Stimulated activated CD4-positive, alpha-beta T cell treated with anti-CD3 and anti-CD28 coated beads, Interleukin-2, amount 100 ng/mL, for 4 hours (primary cell): ENCODE measurements around the gene LIPC.

Experiments used
- DNase-seq: peaks from one replicate; pipeline ENCODE4 v3.0.0-alpha.2; 2020; ENCODE audit warnings: low read depth

Gene LIPC

DNA sequence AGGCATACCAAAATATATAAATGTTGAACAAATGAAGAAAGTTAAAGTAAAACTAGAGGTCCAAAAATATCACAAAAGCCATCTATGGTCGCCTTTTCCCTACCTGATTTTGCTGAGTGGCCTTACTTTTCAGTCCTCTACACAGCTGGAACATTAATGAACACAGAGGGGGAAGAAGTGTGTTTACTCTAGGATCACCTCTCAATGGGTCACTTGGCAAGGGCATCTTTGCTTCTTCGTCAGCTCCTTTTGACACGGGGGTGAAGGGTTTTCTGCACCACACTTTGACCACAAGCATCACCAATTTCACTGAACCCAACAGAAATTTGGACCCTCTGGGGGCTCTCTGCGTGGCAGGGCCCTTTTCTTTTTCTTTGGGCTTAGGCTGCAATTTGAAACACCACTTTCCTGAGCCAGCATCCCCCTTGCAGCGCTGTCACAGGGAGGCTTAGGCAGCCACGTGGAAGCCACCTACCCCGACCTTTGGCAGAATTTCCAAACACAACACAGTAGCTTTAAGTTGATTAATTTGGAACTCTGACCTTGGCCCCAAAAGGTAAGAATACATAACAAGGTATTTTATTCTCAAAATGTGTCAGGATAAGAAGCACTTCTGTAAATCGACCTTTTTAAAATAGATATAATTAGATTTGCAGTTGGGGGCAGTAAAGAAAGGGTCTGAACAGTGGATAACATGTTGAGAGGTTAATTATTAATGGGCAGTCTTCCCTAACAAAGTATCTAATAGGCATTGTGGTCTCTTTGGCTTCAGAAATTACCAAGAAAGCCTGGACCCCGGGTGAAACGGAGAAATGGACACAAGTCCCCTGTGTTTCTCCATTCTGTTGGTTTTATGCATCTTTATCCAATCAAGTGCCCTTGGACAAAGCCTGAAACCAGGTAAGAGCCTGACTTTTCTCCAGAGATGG, at the start of gene LIPC:
Gene LIPC, plus strand, starts transcription at position 771 of the 929 bp plus-strand sequence. Its CDS starts 42 bp downstream, at position 813.
- no peak for DNase-seq

DNA sequence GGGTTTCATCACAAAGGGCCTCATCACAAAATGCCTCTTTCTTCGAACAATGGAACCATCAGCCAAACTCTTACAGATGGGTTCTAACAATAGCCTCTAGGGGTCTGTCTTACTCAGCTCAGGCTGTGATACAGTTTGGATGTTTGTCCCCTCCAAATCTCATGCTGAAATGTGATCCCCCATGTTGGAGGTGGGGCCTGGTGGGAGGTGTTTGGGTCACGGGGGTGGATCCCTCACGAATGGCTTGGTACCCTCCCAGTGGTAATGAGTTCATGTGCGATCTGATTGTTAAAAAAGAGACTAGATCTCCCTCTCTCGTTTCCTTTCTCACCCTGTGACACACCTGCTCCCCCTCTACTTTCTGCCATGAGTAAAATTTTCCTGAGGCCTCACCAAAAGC, 47.9 kb upstream of the LIPC start:
- no peak for DNase-seq

DNA sequence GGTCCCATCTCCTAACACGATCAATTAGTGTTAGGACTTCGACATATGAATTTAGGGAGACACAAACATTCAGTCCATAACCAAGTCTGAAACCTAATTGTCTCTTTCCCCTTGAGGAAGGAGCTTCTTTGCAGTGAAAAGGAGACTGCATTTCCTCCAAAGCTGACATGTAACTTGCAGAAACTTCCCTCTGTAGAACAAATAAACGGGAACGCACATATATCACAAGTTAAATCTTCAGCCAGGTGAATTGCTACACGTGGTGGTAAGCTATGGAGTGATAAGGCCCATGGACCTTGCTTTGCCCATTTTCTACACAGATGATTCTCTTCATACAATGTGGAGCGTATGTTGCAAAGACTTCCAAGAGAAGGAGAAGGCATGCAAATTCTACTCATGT, 47.1 kb upstream of the LIPC start:
- no peak for DNase-seq

DNA sequence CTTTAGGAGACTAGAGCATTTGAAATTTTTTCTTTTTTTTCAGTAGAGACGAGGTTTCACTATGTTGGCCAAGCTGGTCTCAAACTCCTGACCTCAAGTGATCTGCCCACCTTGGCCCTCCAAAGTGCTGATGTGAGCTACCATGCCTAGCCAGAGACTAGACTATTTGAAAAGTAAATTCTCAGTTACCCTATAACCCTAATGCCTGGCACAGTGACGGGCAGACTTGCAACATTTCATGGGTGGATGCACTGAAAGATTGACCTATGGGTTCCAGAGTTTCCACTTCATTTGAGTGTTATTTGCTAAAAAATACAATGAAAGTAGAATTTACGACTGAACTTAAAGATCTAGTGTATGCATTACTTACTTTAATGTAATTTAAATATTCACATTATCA, 45.7 kb upstream of the LIPC start:
- DNase-seq = no peak

DNA sequence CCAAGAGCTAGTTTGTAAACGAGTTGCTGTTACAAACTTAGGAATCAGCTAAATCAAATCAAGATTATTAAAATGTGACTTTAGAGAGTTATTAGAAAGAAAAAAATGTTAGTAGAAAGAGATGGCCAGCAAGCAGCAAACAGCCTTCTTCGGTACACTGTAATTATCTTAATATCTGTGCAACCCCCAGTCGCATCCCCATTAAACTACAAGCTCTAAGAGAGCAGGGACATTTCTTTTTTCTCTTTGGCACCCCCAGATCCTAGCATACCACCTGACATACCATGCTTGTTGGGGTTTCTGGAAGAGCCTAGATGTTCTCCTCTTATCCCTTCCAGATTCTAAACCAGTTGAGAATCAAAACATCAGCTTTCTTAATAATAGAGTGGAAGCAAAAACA, 45.1 kb upstream of the LIPC start:
- no peak for DNase-seq

DNA sequence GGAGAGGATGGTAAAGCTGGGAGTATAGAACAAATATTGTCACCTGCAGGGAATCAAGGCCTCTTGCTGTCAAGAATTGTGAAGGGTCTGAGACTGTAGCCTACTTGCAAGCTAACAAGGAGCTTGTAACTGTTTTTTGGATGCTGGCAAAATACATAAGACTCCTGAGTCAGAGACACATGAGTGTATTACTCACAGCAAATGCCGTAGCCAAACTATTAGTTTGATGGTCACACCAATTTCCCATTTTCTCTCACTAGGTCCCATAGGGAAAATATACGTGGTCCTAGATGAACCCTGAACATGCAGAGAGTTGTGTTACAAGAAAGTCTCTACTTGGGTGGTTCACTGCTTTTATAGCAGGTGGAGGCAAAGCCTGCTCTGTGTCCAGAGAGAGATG, 44.7 kb upstream of the LIPC start:
- no peak for DNase-seq

DNA sequence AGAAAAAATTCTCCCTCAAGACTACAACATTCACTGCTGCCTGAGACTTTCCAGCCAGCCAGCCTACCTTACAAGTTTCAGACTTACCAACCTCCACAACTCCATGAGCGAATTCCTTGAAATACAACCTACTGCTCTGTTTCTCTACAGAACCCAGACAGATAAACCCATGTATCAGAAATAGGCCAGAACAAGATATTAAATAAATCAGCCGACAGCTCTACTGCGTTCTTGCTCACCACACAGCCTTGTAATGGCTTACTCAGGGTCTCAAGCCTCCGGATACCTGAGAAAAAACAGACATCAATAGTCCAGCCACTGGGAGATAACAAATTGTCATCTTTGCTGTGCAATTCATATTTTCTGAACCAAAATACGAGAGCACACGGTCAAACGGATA, 43.6 kb upstream of the LIPC start:
- no peak for DNase-seq

DNA sequence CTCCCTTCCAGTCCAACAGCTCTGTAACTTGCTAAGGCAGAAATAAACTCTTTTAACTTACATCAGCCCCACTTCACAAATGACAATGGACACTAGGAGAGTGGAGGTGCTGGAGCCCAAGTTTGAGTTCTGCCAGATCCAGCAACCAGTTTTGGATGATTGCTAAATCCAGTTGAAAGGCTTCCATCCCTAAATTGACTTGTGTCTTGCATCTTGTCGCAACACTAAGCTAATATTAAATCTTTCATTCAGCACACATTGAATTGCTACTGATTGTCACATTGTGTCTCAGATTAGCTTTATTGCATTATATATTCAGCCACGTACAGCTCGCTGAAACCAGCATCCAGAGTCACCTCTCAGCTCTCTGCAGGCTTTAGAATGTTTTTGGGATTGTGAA, 41.7 kb upstream of the LIPC start:
- no peak for DNase-seq

DNA sequence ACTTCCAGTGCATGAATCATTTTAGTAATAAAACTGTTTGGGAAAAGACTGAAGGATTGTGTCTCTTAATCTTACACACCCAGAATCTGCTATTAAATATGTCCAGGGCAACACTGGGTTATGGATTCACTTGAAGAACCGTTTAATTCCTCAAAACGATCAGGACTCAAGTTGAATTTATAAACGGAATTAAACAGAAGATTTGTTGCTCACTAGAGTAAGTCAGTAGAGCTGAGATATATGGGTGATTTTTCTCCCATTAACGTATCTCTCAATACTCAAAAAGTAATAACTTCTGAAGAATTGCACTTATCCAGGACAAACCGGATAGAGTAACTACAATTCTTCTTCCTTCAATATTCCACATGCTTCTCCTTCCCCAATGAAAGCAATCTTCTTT, 41.1 kb upstream of the LIPC start:
- no peak for DNase-seq

DNA sequence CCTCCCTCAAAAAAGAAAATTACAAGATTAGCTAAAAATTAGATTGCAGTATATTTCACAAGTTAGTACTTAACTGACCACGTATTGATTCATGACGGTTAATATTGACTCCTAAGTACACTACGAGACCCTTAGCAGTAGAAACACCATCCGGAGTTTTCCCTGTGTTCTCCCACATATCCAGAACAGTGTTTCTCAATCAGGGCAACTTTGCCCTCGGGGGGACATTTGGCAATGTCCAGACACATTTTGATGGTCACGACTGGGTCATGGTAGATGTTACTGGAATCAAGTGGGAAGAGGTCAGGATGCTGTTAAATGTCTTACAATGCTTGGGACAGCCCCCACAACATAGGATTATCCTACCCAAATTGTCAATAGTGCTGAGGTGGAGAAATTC, 40.7 kb upstream of the LIPC start:
- no peak for DNase-seq

DNA sequence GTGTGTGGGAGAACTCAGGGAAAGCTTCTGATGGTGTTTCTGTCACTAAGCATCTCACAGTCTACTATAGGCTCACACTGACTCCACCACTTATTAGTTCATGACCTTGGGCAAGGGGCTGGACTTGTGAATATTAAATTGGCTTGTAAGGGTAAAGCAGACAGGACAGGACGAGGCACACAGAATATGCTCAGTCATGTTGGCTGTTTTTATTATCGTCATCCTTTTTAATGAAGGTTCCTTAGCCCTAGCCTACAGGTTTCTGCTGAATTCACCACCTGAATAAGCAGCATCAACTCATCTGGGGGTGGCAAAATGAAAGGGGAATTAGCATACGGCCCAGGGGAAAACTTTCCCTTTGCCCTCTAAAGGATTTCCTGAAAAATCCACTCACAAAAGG, 39.6 kb upstream of the LIPC start:
- no peak for DNase-seq

DNA sequence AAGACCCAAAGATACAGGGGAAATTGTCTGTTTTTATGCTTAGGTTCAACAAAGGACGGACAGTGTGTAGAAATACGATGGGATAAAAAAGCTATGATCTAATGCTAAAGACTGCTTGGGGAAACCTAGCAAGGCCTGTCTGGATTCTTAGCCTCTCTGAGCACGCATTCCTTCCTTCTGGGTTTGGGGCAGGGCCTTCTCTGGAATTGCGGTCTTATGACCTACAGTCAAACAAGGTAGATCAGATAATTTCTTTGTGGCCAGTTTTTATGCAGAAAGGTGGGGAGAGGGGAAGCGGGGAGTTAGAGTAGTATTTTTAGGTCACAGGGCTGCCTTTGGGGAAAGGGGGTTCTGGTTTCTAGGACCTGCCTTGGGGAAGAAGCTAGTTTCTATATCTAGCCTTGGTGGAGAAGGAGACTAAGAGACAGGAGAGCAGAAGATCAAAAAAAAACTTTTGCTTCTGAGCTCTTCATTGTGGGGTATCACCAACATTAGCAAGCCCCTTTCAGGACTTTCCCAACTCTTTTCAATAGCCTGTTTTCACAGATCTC, 39.1 kb upstream of the LIPC start:
- no peak for DNase-seq

DNA sequence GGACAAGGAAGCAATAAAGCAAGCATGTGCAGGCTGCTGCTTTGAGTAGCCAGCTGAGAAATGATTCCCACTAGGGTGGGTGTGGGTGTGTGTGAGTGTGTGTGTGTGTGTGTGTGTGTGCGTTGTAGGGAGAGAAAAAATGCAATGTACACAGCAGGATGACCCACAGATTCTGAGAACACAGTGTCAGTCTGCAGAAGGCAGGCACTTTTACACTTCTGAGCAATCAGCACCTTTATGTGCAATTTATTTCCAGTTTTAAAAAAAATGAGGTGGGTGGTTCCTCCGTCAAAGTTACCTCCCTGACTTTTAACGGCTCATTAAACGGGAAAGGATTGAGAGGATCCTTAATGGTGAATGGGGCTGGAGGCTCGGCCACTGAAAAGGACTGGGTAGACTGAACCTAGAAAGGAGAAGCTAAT, 38.5 kb upstream of the LIPC start:
- DNase-seq = no peak

DNA sequence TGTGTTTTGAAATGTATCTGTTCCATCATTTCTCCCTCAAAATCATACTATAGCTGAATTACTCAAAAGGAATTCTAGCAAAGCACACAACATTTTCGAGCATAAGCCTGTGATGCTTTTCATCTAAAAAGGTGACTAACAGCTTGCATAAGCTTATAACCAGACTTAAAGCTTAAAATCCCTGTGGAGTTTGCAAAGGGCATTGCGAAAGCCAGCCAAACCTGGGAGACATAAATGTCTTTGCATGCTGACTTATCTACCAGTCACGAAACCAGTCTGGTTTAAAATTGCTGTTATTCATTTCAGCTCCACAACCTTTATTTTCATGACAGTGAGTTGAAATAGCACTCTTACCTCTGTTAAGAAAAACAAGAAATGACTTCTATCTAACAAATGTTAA, 35.6 kb upstream of the LIPC start:
- no peak for DNase-seq

DNA sequence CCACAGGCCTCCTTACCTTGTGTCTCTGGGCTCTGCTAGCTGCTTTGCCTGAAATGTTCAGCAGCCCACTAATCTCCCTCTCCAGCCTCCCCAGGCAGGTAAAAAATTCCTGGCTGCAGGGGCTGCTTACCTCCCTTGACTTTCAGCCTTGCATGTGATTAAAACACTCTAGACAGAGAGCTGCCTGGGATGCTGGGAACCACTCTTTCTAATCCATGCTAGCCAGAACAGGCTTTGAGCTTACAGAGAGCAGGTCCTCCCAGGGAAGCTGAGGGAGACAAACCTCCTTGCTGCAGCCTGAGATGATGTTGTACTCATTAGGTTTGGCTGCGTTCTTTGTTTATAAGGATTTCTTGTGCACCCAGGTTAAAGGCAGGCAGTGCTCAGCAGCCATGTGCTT, 33.7 kb upstream of the LIPC start:
- DNase-seq = no peak

DNA sequence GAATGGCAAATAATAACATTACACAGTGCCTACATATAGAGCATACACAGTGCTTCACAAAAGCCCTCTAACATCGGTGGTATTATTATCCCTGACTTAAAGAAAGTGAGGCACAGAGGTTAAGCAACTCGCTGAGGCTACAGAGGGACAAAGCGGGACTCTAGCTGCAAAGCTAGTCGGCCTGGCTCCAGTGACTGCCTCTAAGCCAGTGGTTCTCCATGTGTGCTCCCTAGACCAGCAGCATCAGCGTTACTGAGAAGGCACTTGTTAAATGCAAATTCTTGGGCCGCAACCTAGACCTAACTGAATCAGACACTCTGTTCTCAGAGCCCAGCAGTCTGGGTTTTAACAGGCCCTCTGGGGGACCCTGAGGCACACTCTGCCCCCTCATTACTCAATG, 33.1 kb upstream of the LIPC start:
- no peak for DNase-seq

DNA sequence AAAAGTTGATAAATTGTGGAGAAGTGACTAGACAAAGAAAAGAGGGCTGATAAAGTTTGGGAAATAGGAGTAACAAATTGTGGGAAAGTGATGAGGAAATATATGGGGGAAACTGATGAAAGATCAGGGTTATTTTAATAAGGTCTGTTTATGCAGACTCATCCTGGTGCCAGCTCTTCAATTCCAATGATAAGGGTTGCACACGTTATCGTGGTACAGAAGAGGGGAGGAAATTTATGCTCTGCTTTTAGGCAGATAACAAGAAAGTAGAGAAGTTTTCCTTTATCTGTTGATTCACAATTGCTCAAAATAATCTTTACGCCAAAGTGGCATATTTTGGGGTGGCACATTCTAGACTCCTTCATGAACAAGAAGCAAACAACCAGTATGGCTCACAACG, 32.1 kb upstream of the LIPC start:
- DNase-seq = no peak

DNA sequence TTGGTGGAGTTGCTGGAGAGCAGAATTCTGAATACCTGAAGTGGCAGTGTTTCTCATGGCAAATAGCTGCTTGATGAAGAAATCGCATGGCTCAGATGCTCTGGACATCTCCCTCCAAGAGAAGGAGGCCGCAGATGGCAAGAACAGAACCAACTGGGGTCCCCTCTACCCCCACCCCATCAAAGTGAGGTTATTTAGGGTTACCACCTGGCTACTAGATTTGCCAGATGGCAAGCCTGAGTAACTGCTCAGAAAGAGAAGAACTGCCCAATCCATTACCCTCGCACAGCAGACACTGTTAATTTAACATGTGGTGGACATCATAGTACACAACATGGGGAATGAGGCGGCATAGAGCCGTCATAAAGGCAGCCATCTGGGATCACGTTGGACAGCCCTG, 30.5 kb upstream of the LIPC start:
- no peak for DNase-seq

DNA sequence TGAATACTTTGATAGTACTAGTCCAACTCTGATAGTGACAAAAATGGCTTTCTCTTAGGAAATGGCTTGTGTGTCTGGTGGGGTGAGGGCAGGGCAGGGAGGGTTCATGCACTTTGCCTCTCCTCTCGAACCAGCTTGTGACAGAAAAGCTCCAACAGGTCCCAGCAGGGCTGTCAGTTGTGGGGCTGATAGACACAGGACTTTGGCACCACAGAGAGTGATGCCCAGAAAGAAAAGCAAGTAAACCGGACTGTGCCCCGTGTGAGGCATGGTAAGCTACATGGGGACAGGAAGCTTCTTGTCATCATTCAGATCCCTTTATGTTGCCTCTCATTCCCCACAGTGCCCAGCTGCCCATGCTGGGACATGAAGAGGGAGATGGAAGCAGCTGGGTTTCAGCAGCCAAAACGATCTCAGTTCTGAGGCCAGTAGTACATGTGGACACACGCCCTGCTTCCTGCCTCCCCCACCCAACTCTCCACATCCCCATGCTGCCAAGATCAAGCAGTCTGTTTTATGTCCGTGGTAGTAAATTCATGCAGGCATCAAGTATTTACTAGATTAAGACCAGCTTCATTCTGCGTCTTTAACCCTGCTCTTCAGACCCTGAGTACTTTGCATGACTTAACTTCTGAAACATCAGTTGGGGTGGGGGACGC, 29.7 kb upstream of the LIPC start:
- DNase-seq = no peak

DNA sequence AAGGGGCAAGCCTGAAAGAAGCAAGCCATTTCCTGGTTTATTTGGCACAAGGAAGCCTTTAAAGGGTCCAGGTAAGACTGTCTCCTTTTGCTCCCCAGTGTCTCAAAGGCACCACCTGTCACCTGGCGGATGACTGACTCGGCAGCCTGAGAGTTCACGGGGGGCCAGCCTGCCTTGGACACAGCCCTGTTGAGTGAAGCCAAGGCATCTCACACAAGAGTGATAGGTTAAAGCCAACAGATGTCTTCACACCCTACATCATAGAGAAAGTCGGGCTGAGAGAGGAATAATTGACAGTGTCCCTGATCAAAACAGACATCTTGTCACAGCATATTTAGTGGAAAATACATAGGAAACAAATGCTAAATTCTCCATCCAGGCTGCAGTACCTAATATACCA, 28.2 kb upstream of the LIPC start:
- no peak for DNase-seq

DNA sequence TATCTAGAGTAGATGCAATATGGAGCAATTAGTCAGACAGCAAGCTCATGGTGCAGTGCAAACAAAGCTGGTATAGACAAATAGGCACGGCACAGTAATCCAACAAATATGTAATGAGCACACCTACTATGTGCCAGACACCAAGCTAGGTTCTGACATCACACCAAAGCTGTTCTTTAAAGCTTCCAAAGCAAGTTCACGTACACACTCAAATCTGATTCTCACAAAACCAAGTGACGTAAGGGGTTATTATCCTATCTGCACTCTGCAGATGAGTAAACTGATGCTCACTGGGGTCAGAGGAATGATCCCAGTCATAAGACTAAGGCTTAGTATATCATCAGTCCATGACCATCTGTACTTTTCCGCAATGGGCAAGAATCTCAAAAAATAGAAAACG, 27.8 kb upstream of the LIPC start:
- no peak for DNase-seq

DNA sequence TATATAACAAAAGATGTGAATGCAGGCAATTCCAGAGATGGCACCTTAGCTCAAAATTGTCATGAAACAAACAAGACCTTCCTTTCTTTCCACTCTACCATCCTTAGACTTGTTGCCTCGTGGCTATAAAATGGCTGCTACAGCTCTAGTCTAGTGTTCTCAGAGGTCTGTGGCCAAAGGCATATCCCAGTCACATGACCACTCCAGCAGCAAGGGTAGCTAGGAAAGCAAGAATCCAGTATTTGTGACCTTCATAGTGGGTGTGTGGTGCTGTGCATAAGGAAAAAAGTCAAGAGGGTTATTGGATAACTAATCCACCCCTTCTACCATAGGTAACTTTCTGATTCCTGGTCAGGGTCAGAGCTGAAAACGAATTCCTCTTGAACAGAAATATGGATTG, 27.1 kb upstream of the LIPC start:
- no peak for DNase-seq

DNA sequence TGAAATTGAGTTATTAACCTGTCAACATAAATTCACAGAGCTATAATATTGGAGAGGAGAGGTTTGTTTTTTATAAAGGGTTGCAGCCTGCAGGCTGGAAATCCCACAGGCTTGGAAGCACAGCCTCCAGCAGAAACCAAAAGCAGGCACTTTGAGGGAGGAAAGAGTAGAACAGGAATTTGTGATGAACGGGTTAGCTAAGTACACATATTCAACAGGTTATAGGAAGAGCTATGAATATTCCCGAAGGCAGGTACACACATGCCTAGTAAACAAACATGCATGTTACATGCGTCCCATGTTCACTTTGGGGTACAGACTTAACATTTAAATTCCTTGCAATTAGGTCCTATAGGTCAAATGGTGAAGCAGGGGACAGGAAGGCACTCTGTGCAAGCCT, 25.9 kb upstream of the LIPC start:
- no peak for DNase-seq
